HUES6 (cell line): ENCODE results near the gene NCK1.

Experiments used
- H3K27ac ChIP-seq: 2 replicates; pipeline ENCODE4 v1.7.0; 2013; ENCODE audit warnings: low read depth, mild to moderate bottlenecking, low read length, inconsistent platforms
- H3K27me3 ChIP-seq: 2 replicates; pipeline ENCODE4 v1.6.1; 2013; ENCODE audit warnings: low read length; ENCODE audit not compliant: control insufficient read depth, insufficient read depth
- H3K36me3 ChIP-seq: 2 replicates; pipeline ENCODE4 v1.6.1; 2013; ENCODE audit warnings: low read length; ENCODE audit not compliant: control insufficient read depth, insufficient read depth
- H3K4me1 ChIP-seq: 2 replicates; pipeline ENCODE4 v1.6.1; 2013; ENCODE audit warnings: low read length; ENCODE audit not compliant: control insufficient read depth, insufficient read depth
- H3K4me3 ChIP-seq: 2 replicates; pipeline ENCODE4 v1.5.1; 2013; ENCODE audit warnings: low read depth, low read length
- H3K9ac ChIP-seq: one replicate; pipeline ENCODE4 v1.6.1; 2013; ENCODE audit warnings: mild to moderate bottlenecking, low read length
- H3K9me3 ChIP-seq: 2 replicates; pipeline ENCODE4 v1.6.1; 2013; ENCODE audit warnings: low read depth, low read length; ENCODE audit not compliant: control insufficient read depth, insufficient read depth

Gene NCK1

DNA sequence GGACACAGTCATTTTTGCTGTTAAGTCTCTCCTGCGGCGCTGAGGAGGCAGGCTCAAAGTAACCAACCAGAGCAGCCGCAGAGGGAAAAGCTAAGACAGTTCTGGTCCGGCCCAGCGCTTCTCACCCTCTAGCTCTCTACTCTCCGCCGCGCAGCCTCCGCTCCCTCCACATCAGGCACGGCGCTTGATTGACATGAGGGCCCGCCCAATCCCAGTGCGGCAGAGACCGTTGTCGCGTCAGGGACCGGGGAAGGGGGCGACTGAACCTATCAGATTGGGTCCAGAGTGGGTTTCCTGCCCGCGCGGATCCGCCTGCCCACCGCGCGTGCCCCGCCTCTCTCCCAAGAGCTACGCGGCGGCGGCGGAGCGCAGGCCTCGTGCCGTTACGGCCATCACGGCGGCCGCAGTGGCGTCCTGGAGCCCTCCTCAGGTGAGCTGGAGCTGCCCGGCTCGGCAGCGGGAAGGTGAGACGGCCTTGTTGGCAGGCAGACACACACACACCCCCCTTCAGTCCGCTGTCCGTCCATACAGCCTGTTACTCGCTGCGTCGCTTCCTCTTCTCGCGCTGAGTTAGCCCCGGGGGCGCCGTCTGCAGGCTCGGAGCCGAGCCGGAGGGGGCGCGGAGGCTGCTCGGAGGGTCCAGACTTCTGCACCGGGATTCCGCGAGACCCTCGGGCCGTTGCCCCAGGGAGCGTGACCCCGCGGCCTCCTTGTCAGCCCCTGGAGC lies at the start of gene NCK1:
Gene NCK1 (plus strand): TSS at position 319 of the 727 bp plus-strand sequence. CDS start 65,794 bp downstream, outside the sequence.
- Histone ChIP-seq H3K9ac (peak within 1 kb of the TSS; percentile 85), H3K4me1 (peaks cover 10% of the 10 kb centered on the region), H3K27me3 (no peaks in the 10 kb centered on the region), H3K9me3 (no peaks in the 10 kb centered on the region), H3K27ac (peak within 1 kb of the TSS; percentile 54), H3K36me3 (no peaks in the 10 kb centered on the region), H3K4me3 (peak within 1 kb of the TSS; percentile 93)

GRCh38 chr3:136817448-136817847 lies 44.6 kb upstream of the NCK1 start:
- Histone ChIP-seq H3K4me1 (peaks cover 18% of the 10 kb centered on the region), H3K36me3 (no peaks in the 10 kb centered on the region), H3K27ac (no peak overlapping the region), H3K27me3 (peaks cover 29% of the 10 kb centered on the region), H3K4me3 (no peak overlapping the region), H3K9ac (no peak overlapping the region), H3K9me3 (no peaks in the 10 kb centered on the region)

DNA sequence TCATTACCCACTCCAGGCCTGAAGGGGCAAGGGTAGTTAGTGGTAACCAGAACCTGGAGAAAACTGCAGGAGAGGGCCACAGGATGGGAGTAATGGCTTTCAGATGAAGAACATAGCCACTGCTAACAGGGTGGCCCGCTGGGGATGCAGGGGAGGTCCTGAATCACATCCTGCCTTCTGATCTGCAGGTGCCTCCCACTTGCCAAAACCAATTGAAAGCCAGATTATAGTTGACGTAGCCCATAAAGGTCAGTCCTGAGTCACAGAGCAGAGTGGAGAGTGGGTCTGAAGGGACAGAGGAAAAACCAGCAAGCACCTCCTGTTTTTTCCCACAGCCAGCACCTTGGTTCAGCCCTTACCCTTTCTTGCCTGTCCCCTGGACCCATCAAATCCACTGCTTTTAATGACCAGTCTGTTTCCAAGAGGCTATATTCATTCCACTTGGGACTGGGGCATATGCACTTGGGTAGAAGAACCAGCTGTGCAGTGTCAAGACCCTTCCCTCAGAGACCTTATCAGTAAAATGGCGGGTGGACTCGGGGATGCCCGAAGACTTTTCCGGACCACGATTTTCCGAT lies 43.7 kb upstream of the NCK1 start:
- no peaks in the 10 kb centered on the region for H3K9me3 ChIP-seq
- H3K27me3 ChIP-seq: peaks cover 29% of the 10 kb centered on the region
- peaks cover 18% of the 10 kb centered on the region for H3K4me1 ChIP-seq
- no peaks in the 10 kb centered on the region for H3K36me3 ChIP-seq
- no peak overlapping the region for H3K27ac ChIP-seq
- H3K9ac ChIP-seq: peak overlapping the region; percentile 54
- H3K4me3 ChIP-seq: peak overlapping the region; percentile 74

DNA sequence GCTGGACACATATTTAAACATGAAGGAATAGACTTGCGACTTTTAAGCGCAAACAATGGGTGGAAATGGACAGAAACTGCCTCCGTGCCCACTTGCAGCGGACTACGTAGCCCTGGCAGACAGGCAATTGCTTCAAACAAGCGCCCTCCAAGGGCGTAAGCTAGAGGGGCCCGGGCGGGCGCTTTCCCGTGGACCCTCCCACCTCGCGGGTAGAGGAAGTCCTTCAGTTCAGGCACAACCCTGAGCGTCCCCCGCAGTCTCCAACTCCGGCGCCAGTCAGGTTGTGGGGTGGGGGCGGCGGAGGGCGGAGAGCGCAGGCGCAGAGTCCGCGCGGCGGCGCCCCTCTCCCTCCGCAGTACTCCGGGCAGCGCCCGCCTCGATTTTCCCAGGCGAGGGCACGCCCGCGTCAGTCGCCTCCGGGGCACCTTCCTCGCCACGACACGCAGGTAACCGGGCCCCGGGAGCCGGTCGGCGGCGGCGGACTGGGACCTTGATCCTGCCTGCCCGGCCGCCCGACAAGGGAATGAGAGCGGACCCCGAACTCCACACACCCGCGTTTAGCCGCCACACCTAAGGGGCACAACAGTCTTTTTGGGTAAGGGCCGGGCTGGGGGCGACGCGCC lies 43.1 kb upstream of the NCK1 start, which contains the start of gene SLC35G2:
Gene SLC35G2 (plus strand): TSS at position 358 of the 623 bp plus-strand sequence. CDS start 35,335 bp downstream, outside the sequence.
- Histone ChIP-seq H3K27me3 (peaks cover 29% of the 10 kb centered on the region), H3K9ac (peak within 1 kb of the TSS; percentile 54), H3K36me3 (no peaks in the 10 kb centered on the region), H3K9me3 (0 out of 2 replicates have a peak, but pooled peaks cover 2% of the 10 kb centered on the region), H3K27ac (no peak within 1 kb of the TSS), H3K4me3 (peak within 1 kb of the TSS; percentile 74), H3K4me1 (peaks cover 18% of the 10 kb centered on the region)

- no peak overlapping the region for H3K27ac ChIP-seq
These were observed 42.6 kb upstream of the NCK1 start for GRCh38 chr3:136819392-136819730.

DNA sequence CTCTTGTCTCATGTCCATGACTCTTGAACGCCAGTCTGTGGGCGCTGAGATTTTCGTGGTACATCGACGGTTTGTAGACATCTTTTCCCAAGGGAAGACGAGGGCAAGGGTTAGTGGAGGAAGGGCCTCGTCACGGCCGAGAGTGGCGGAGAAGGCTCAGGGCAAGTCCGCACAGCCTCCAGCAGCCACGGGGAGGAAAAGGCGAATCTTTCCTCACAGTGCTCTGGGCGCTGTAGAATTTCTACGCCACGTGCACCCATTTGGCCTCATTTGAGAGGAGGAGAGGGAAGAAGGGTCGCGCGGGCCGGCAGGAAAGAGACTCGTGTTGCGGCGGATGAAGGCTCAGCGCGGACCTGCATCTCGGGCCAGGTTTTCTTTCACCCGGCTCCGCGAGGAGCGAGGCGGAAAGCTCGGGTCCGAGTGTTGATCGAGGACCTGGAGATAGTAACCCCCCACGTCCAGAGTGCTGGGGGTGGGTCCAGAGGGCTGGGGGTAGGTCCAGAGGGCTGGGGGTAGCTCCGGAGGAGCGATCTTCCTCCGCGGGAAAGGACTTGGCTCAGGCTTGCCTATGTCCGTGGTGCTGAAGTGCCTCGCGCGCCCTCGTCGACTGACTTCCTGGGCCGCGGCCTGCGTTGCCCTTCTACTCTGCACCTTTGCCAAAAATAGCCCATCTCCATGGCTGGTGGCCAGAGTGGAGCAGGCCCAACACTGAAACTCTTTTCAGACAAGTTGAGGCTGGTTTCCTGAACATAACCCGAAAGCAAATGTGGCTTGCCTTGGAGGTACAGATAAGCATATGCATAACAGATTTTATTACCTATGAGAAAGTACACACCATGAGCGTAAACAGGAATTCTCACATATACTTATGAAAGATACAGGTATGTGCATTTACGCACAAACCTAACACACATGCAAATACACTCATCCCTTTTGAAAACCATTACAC lies 42.0 kb upstream of the NCK1 start:
- H3K27me3 ChIP-seq: peaks cover 29% of the 10 kb centered on the region
- peak overlapping the region; percentile 54 for H3K9ac ChIP-seq
- H3K36me3 ChIP-seq: no peaks in the 10 kb centered on the region
- peaks cover 18% of the 10 kb centered on the region for H3K4me1 ChIP-seq
- peak overlapping the region; percentile 74 for H3K4me3 ChIP-seq
- H3K9me3 ChIP-seq: peaks cover 5% of the 10 kb centered on the region; the same call in 1 of the 2 replicates
- no peak overlapping the region for H3K27ac ChIP-seq

More at GRCh38 chr3:136819392-136819730, 42.6 kb upstream of the NCK1 start:
- peaks cover 18% of the 10 kb centered on the region for H3K4me1 ChIP-seq
- H3K9me3 ChIP-seq: 0 out of 2 replicates have a peak, but pooled peaks cover 5% of the 10 kb centered on the region
- H3K36me3 ChIP-seq: no peaks in the 10 kb centered on the region
- peak overlapping the region; percentile 74 for H3K4me3 ChIP-seq
- peak overlapping the region; percentile 54 for H3K9ac ChIP-seq
- H3K27me3 ChIP-seq: peaks cover 29% of the 10 kb centered on the region

DNA sequence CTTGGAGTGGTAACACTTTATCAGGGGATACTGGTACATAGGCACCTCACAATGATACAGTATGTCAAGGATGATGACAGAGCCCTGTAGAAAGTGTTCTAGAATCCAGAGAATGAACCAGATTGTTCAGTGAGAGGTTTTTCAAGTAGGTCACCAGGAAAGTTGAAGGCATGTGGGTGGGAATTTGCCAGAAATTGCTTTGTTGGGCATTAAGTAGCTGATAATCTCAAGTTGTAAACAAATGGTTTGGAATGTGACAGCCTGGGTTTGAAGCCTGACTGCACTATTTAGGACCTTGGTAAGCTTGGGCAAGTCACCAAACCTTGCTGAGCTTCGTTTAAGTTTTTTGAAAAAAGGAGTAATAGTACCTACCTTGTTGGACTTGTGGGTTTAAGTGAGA lies 30.5 kb upstream of the NCK1 start:
- Histone ChIP-seq H3K9me3 (0 out of 2 replicates have a peak, but pooled peaks cover 2% of the 10 kb centered on the region), H3K4me3 (no peak overlapping the region), H3K9ac (no peak overlapping the region), H3K36me3 (no peaks in the 10 kb centered on the region), H3K4me1 (no peaks in the 10 kb centered on the region), H3K27me3 (no peaks in the 10 kb centered on the region), H3K27ac (no peak overlapping the region)

DNA sequence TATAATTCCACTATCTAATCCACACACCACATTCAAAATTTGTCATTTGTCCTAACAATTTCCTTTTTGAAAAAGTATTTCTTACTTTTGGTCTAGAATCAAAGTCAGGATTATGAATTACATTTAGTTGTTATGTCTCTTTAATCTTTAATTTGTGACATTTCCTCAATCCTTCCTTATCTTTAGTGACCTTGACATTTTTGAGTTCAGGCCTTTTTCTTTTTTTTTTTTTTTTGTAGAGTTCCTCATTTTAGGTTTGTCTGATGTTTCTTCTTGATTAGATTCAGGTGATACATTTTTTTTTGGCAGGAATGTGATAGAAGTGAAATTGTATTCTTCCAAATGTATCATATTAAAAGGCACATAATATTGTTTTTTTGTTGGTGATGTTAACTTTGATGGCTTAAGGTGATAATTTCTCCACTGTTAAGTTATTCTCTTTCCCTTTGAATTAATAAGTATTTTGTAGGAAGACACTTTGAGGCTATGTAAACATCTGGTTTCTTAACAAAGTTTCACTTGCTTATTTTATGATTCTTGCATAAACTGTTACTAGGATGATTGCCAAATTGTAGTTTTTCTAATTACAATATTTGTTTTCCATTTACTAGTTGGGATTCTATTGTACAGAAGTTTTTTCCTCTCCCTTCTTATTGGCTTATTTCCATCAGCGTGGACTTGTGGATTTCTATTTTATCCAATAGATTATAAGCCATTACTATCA lies 26.8 kb upstream of the NCK1 start:
- no peaks in the 10 kb centered on the region for H3K27me3 ChIP-seq

GRCh38 chr3:136835813-136836510 lies 26.0 kb upstream of the NCK1 start:
- Histone ChIP-seq H3K27ac (no peak overlapping the region), H3K4me3 (no peak overlapping the region), H3K9me3 (0 out of 2 replicates have a peak, but pooled peaks cover 2% of the 10 kb centered on the region), H3K36me3 (0 out of 2 replicates have a peak, but pooled peaks cover 3% of the 10 kb centered on the region), H3K9ac (no peak overlapping the region), H3K27me3 (no peaks in the 10 kb centered on the region), H3K4me1 (peaks cover 21% of the 10 kb centered on the region)

More for the DNA sequence above, 26.8 kb upstream of the NCK1 start:
- Histone ChIP-seq H3K4me1 (peaks cover 20% of the 10 kb centered on the region), H3K27ac (no peak overlapping the region), H3K9ac (no peak overlapping the region), H3K36me3 (0 out of 2 replicates have a peak, but pooled peaks cover 3% of the 10 kb centered on the region), H3K9me3 (0 out of 2 replicates have a peak, but pooled peaks cover 2% of the 10 kb centered on the region), H3K4me3 (no peak overlapping the region)
